GM21390 (cell line): Measurements from ENCODE around the gene PRPF6.

Source experiments
- ATAC-seq: cut with Tn5 transposase; IDR thresholded peaks from one replicate; pipeline ENCODE4 v1.9.1; 2021; ENCODE audit not compliant: unreplicated experiment

Gene PRPF6

GRCh38 chr20:64047968-64048401 lies 67.1 kb downstream of the PRPF6 start:
- ATAC-seq, result no peak

- ATAC-seq, result no peak
Observed at GRCh38 chr20:64048402-64049044, 67.6 kb downstream of the PRPF6 start.

- no peak for ATAC-seq
Observed at GRCh38 chr20:64049060-64049877, 68.3 kb downstream of the PRPF6 start, which contains the start of gene SOX18. Gene SOX18 (minus strand): TSS chr20:64049639. CDS start chr20:64049516, 123 bp downstream.

- no peak for ATAC-seq
Observed at GRCh38 chr20:64049878-64050260, 68.9 kb downstream of the PRPF6 start.

- ATAC-seq, result no peak
Observed at GRCh38 chr20:64050261-64051032, 69.5 kb downstream of the PRPF6 start.

GRCh38 chr20:64051033-64051452 lies 70.1 kb downstream of the PRPF6 start:
- no peak for ATAC-seq

- no peak for ATAC-seq
Observed at GRCh38 chr20:64051561-64052325, 70.8 kb downstream of the PRPF6 start.

- ATAC-seq, result no peak
Observed at GRCh38 chr20:64052326-64052722, 71.4 kb downstream of the PRPF6 start.

GRCh38 chr20:64052987-64053840 lies 72.3 kb downstream of the PRPF6 start:
- ATAC-seq, result no peak

GRCh38 chr20:64053841-64054661 lies 73.1 kb downstream of the PRPF6 start:
- ATAC-seq, result no peak

- no peak for ATAC-seq
Observed at GRCh38 chr20:64055396-64055892, 74.5 kb downstream of the PRPF6 start.

GRCh38 chr20:64055893-64056638 lies 75.1 kb downstream of the PRPF6 start:
- ATAC-seq, result no peak

- ATAC-seq, result no peak
Observed at GRCh38 chr20:64056639-64056888, 75.6 kb downstream of the PRPF6 start.

GRCh38 chr20:64056889-64057627 lies 76.1 kb downstream of the PRPF6 start:
- no peak for ATAC-seq

- no peak for ATAC-seq
Observed at GRCh38 chr20:64057628-64058498, 76.9 kb downstream of the PRPF6 start.

- no peak for ATAC-seq
Observed at GRCh38 chr20:64058536-64058935, 77.6 kb downstream of the PRPF6 start.

- no peak for ATAC-seq
Observed at GRCh38 chr20:64062276-64062595, 81.3 kb downstream of the PRPF6 start.
